Activated CD4-positive, alpha-beta T cell treated with anti-CD3 and anti-CD28 coated beads, Interleukin-2, amount 10 ng/mL, durations not matched to agents 7 days and 5 days (primary cell): Measurements from ENCODE around the gene LRP1. TPM values are rescaled to one million over a fixed set of nuclear protein-coding genes. Genes with fewer than 3 reads are reported as not detected.

Experiments used
- CTCF ChIA-PET: fragments of 350-600 bp; sonication (Branson Sonifier 250); formaldehyde crosslinking; loops from one replicate; lab custom pipeline; 2021; ENCODE audit warnings: antibody characterized with exemption; lab: Charles Lee
- POLR2A ChIA-PET: fragments of 350-600 bp; sonication (Branson Sonifier 250); formaldehyde crosslinking; loops from one replicate; lab custom pipeline; 2021; ENCODE audit warnings: antibody characterized with exemption; lab: Charles Lee
- DNase-seq: peaks from one replicate; pipeline ENCODE4 v3.0.0-alpha.2; 2020
- H3K27ac Mint-ChIP-seq: one replicate; pipeline ENCODE4 v1.8.0; 2021; ENCODE audit warnings: mild to moderate bottlenecking, moderate library complexity, mixed read lengths
- H3K27me3 Mint-ChIP-seq: one replicate; pipeline ENCODE4 v1.8.0; 2021; ENCODE audit warnings: mixed read lengths
- H3K36me3 Mint-ChIP-seq: one replicate; pipeline ENCODE4 v1.8.0; 2021; ENCODE audit warnings: low read depth, mixed read lengths
- H3K4me1 Mint-ChIP-seq: one replicate; pipeline ENCODE4 v1.8.0; 2021; ENCODE audit warnings: mixed read lengths
- H3K4me3 Mint-ChIP-seq: one replicate; pipeline ENCODE4 v1.8.0; 2021; ENCODE audit warnings: mild to moderate bottlenecking, moderate library complexity, mixed read lengths
- H3K9me3 Mint-ChIP-seq: one replicate; pipeline ENCODE4 v1.8.0; 2021; ENCODE audit warnings: mixed read lengths
- total RNA-seq, 2 experiments: library from RNA; stranded (reverse); gene quantifications; one replicate each; pipeline ENCODE4 v1.2.3, GENCODE V29; 2021

Gene LRP1
- total RNA-seq, 2 experiments from 2014 or later = 0.94 TPM

DNA sequence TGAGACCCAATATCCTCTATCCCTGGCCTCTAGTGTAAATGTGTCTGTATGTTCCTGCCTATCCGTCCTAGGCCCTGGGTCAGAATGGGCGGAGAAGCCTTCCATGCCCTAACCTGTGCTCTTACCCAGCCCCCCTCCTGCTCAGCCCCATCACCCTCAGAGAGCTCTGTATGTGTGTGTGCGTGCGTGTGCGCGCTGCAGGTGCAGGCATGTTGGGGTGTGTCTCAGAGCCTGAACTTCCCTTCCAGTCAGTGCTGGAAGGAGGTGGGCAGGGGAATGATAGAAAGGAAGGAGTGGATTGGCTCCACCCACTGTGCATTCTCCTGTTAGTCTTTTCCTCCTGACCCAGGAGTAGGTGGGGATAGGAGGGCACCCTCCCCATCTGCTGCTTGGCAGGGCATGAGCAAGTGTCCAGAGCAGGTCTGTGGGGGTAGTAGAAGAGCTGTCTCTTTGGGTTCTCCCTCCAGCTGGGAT, 32.1 kb upstream of the LRP1 start:
- Mint-ChIP-seq H3K27me3 (no peaks in the 10 kb centered on the region), H3K36me3 (peaks cover 43% of the 10 kb centered on the region), H3K4me1 (peaks cover 60% of the 10 kb centered on the region), H3K9me3 (no peaks in the 10 kb centered on the region), H3K4me3 (no peak overlapping the region), H3K27ac (peak overlapping the region; percentile 68)
- DNase-seq = no peak
- ChIA-PET POLR2A (no interaction called here), CTCF (interaction anchor here (0.6 to 4.5 kb wide), 7 partner anchors 9 to 344 kb away, joined by 3 to 15 read pairs (median 3); partner anchors contain the start of genes NEMP1 and PRIM1)

DNA sequence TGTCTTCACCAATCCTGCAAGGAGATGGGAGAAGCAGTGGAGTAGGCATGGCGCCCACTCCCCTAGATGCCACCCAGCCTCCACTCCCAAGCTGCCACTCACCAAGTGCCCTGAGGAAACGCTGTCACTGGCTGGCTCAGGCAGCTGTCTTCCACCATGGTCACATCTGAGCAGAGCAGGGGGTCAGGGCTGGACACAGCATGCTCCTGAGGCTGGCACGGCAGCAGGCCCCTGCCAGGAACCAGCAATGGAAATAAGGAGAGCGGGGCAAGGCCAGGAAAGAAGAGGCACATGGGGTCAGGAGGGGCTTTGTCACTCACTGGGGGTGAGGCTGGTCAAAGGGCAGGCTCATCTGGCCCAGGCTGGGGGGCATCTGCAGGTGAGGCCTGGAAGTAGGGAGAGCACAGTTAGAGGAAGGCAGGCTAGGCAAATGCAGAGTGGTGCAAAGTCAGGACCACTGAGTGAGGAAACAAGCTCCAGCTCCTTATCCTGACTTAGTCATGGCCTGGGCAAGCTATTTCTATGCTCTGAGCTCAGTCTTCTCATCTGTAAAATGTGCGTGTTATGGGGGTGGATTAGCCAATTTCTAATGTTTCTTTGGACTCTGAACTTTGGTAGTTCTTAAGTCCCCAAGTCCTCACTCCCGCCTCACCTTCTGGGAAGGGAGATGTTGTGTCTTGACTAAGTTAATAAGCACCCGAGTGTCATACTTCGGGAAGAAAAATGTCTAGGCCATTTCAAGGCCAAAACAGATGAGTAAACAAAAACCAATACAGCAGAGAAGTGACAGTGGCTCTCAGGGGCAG, 31.3 kb upstream of the LRP1 start:
- Mint-ChIP-seq H3K9me3 (no peaks in the 10 kb centered on the region), H3K4me1 (peaks cover 58% of the 10 kb centered on the region), H3K4me3 (no peak overlapping the region), H3K27ac (peak overlapping the region; percentile 68), H3K27me3 (no peaks in the 10 kb centered on the region), H3K36me3 (peaks cover 43% of the 10 kb centered on the region)
- no peak for DNase-seq
- ChIA-PET POLR2A (interaction anchor here (0.7 kb wide), 1 partner anchor 13 kb away, joined by 3 read pairs; no protein-coding TSS in a partner anchor), CTCF (interaction anchor here (0.6 to 6.0 kb wide), 8 partner anchors 8 to 345 kb away, joined by 3 to 46 read pairs (median 6); partner anchors contain the start of genes PRIM1 and STAT6)

DNA sequence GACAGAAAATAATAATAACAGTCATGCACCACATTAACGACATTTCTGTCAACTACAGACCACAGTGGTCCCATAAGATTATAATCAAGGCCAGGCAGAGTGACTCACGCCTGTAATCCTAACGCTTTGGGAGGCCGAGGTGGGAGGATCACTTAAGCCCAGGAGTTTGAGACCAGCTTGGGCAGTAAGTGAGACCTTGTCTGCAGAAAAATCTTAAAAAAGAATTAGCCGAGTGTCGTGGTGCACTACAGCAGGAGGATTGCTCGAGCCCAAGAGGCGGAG, 30.8 kb upstream of the LRP1 start:
- no peaks in the 10 kb centered on the region for H3K9me3 Mint-ChIP-seq
- H3K36me3 Mint-ChIP-seq = peaks cover 48% of the 10 kb centered on the region
- POLR2A ChIA-PET = no interaction called here
- H3K4me1 Mint-ChIP-seq = peaks cover 62% of the 10 kb centered on the region
- CTCF ChIA-PET = interaction anchor here (0.7 to 6.0 kb wide), 5 partner anchors 8 to 28 kb away, joined by 3 to 46 read pairs (median 6); partner anchors contain the start of genes NAB2 and STAT6
- no peak for DNase-seq
- no peak overlapping the region for H3K27ac Mint-ChIP-seq
- no peaks in the 10 kb centered on the region for H3K27me3 Mint-ChIP-seq
- H3K4me3 Mint-ChIP-seq = no peak overlapping the region

- peaks cover 55% of the 10 kb centered on the region for H3K4me1 Mint-ChIP-seq
- ChIA-PET POLR2A (interaction anchor here (1.0 kb wide), 1 partner anchor 13 kb away, joined by 6 read pairs; the partner anchor contains the start of gene STAT6), CTCF (interaction anchor here (0.8 to 6.0 kb wide), 10 partner anchors 8 to 371 kb away, joined by 3 to 46 read pairs (median 4); partner anchors contain the start of genes LRP1 and STAT6)
- H3K4me3 Mint-ChIP-seq = no peak overlapping the region
- no peak overlapping the region for H3K27ac Mint-ChIP-seq
- no peaks in the 10 kb centered on the region for H3K9me3 Mint-ChIP-seq
- DNase-seq = no peak
- H3K36me3 Mint-ChIP-seq = peaks cover 47% of the 10 kb centered on the region
- no peaks in the 10 kb centered on the region for H3K27me3 Mint-ChIP-seq
These were observed 29.7 kb upstream of the LRP1 start for GRCh38 chr12:57098546-57098945.

GRCh38 chr12:57099047-57099714, 29.1 kb upstream of the LRP1 start:
- H3K4me1 Mint-ChIP-seq = peaks cover 56% of the 10 kb centered on the region
- no peaks in the 10 kb centered on the region for H3K9me3 Mint-ChIP-seq
- no peak for DNase-seq
- no peak overlapping the region for H3K4me3 Mint-ChIP-seq
- H3K27ac Mint-ChIP-seq = peak overlapping the region; percentile 55
- H3K27me3 Mint-ChIP-seq = no peaks in the 10 kb centered on the region
- ChIA-PET CTCF (interaction anchor here (0.8 to 6.0 kb wide), 8 partner anchors 8 to 372 kb away, joined by 3 to 46 read pairs (median 4); partner anchors contain the start of gene STAT6), POLR2A (interaction anchor here (1.0 kb wide), 1 partner anchor 13 kb away, joined by 6 read pairs; the partner anchor contains the start of gene STAT6)
- H3K36me3 Mint-ChIP-seq = peaks cover 49% of the 10 kb centered on the region

- Mint-ChIP-seq H3K9me3 (no peaks in the 10 kb centered on the region), H3K27ac (peak overlapping the region; percentile 89), H3K4me1 (peaks cover 56% of the 10 kb centered on the region), H3K36me3 (peaks cover 53% of the 10 kb centered on the region), H3K4me3 (no peak overlapping the region), H3K27me3 (no peaks in the 10 kb centered on the region)
- CTCF ChIA-PET = interaction anchor here (1.0 to 6.0 kb wide), 5 partner anchors 8 to 372 kb away, joined by 3 to 46 read pairs (median 9); partner anchors contain the start of gene STAT6
- POLR2A ChIA-PET = interaction anchor here (1.0 kb wide), 1 partner anchor 12 kb away, joined by 6 read pairs; the partner anchor contains the start of gene STAT6
- no peak for DNase-seq
These were observed 28.5 kb upstream of the LRP1 start for GRCh38 chr12:57099766-57100165.

DNA sequence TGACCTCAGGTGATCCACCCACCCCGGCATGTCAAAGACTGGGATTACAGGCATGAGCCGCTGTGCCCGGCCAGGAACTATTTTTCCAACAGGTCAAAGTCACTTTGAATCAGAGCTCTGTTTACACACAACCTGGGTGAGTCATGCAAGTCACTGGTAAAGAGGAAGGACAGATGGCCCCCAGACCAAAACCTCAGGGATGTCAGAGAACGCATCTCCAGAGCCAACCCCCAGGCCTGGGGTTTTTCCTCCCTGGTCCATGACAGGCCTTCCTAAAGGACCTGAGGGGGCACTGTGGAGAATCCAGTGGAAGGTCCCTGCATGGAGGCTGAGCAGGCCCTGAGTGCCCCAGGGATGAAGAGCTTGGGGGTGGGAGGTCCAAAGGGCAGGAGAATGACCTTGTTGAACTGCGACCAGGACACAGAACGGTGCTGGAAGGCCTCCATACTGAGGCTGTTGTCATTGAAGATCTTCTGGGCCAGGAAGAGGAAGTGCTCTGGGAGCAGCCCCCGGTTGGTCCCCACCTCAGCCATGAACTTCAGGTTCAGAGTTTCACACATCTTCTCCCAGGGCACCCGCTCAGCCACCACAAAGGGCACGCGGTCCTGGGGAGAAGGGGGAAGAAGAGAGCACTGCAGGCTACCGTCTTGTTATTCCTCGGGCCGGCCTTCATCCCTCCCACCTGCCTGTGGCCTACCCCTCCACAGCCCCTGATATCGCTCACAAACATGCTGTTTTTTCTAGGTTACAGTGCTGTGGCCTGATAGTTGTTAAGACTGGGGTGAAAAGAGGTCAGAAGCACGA, 26.2 kb upstream of the LRP1 start:
- no peak overlapping the region for H3K4me3 Mint-ChIP-seq
- peak overlapping the region; percentile 57 for H3K27ac Mint-ChIP-seq
- POLR2A ChIA-PET = no interaction called here
- DNase-seq = no peak
- CTCF ChIA-PET = interaction anchor here (1.0 to 6.0 kb wide), 3 partner anchors 9 to 39 kb away, joined by 3 to 46 read pairs (median 4); partner anchors contain the start of gene STAT6
- H3K36me3 Mint-ChIP-seq = peaks cover 58% of the 10 kb centered on the region
- peaks cover 56% of the 10 kb centered on the region for H3K4me1 Mint-ChIP-seq
- no peaks in the 10 kb centered on the region for H3K27me3 Mint-ChIP-seq
- H3K9me3 Mint-ChIP-seq = no peaks in the 10 kb centered on the region

GRCh38 chr12:57103856-57104255, 24.4 kb upstream of the LRP1 start:
- Mint-ChIP-seq H3K4me1 (peaks cover 70% of the 10 kb centered on the region), H3K27ac (peak overlapping the region; percentile 36), H3K9me3 (no peaks in the 10 kb centered on the region), H3K27me3 (no peaks in the 10 kb centered on the region), H3K36me3 (peaks cover 60% of the 10 kb centered on the region), H3K4me3 (no peak overlapping the region)
- ChIA-PET CTCF (interaction anchor here (1.3 to 10.3 kb wide), 3 partner anchors 8 to 34 kb away, joined by 4 to 90 read pairs (median 6); partner anchors contain the start of gene NAB2), POLR2A (interaction anchor here (0.5 kb wide), 1 partner anchor 1083 kb away, joined by 8 read pairs; no protein-coding TSS in a partner anchor)
- DNase-seq = no peak

DNA sequence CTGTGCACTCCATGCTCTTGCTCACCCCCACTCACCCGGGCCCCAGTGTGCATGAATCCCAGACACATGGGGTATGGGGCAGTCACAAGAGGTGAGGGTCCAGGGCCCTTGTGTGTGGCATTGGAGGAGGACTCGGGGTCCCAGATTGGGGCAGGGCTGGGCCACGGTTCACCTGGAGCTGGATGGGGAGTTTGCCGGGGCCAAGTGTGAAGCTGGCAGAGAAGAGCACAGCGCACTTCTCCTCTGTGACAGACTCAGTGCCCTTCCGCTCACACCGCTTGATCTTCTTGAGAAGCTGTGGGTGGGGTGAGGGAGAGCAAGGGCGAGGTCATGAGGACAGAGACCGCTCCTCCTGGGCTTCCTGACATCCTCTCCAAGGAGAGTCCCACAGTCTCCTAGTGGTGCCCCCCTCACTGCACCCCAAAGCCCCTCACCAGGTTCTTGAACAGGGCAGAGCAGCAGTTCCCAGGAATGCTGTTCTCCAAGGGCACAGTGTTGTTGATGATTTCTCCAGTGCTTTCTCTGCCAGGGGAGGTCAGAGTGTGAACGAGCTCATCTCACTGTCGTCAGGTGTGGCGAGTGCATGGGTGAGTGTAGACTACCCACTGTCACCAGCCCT, 23.9 kb upstream of the LRP1 start:
- Mint-ChIP-seq H3K4me1 (peaks cover 68% of the 10 kb centered on the region), H3K9me3 (no peaks in the 10 kb centered on the region), H3K27me3 (no peaks in the 10 kb centered on the region), H3K27ac (peak overlapping the region; percentile 54), H3K4me3 (no peak overlapping the region), H3K36me3 (peaks cover 56% of the 10 kb centered on the region)
- POLR2A ChIA-PET = interaction anchor here (0.6 kb wide), 1 partner anchor 13 kb away, joined by 3 read pairs; no protein-coding TSS in a partner anchor
- DNase-seq = no peak
- CTCF ChIA-PET = interaction anchor here (1.4 to 10.3 kb wide), 3 partner anchors 8 to 35 kb away, joined by 4 to 90 read pairs (median 7); partner anchors contain the start of gene NAB2

GRCh38 chr12:57105011-57105753, 23.1 kb upstream of the LRP1 start:
- H3K27me3 Mint-ChIP-seq = no peaks in the 10 kb centered on the region
- no peak overlapping the region for H3K4me3 Mint-ChIP-seq
- no peak overlapping the region for H3K27ac Mint-ChIP-seq
- ChIA-PET CTCF (interaction anchor here (0.6 to 10.3 kb wide), 7 partner anchors 9 to 980 kb away, joined by 3 to 90 read pairs (median 3); partner anchors contain the start of gene NAB2), POLR2A (interaction anchor here (1.2 kb wide), 1 partner anchor 13 kb away, joined by 5 read pairs; no protein-coding TSS in a partner anchor)
- no peaks in the 10 kb centered on the region for H3K9me3 Mint-ChIP-seq
- H3K36me3 Mint-ChIP-seq = peaks cover 54% of the 10 kb centered on the region
- peaks cover 68% of the 10 kb centered on the region for H3K4me1 Mint-ChIP-seq
- DNase-seq = no peak
